ENCODE data around the gene CFAP20DC.

Gene CFAP20DC

DNA sequence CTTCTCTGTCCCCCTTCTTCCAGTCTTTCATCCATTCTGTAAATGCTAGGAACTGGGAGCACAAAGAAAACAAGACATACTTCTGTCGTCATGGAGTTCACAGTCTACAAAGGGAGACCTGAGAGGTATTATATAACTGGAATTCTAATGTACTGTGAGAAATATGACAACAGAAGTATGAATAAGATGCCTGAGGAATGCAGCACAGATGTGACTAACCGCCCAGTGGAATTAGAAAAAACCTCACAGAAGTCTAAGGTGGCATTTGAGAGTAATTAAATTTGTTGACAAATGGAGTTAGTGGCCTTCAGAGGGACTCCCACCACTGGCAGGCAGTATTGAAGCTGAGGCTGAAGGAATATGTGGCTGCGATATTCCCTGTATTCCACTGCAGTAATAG lies 214.7 kb downstream of the CFAP20DC start:
- no peaks in the 10 kb centered on the region for H3K9me3 ChIP-seq (ENCODE audit: insufficient read depth, low read length)
- H3K4me3 ChIP-seq (ENCODE audit: low read length), result no peak overlapping the region
- H3K4me2 ChIP-seq (ENCODE audit: low read length), result no peak overlapping the region
- H3K27me3 ChIP-seq (ENCODE audit: low read depth, low read length), result peaks cover 7% of the 10 kb centered on the region; the same call in 1 of the 2 replicates
- no peak overlapping the region for H2AFZ ChIP-seq (ENCODE audit: low read depth, low read length)
- TF ChIP-seq EZH2phosphoT487 (IDR thresholded peaks at IDR 0.05; ENCODE audit: low read depth), result no peak
- no peaks in the 10 kb centered on the region for H3K36me3 ChIP-seq (replicated peaks; ENCODE audit: low read depth, low read length)
- no peaks in the 10 kb centered on the region for H3K4me1 ChIP-seq (ENCODE audit: low read length)
- H3K9ac ChIP-seq (ENCODE audit: low read length), result no peak overlapping the region
- H3K79me2 ChIP-seq (ENCODE audit: low read length), result no peaks in the 10 kb centered on the region
- H3K27ac ChIP-seq (ENCODE audit: low read length), result no peak overlapping the region
- H4K20me1 ChIP-seq (ENCODE audit: insufficient read depth, low read length), result no peaks in the 10 kb centered on the region

- no peak overlapping the region for H3K4me3 ChIP-seq (ENCODE audit: low read length)
- TF ChIP-seq, protein P1, sequence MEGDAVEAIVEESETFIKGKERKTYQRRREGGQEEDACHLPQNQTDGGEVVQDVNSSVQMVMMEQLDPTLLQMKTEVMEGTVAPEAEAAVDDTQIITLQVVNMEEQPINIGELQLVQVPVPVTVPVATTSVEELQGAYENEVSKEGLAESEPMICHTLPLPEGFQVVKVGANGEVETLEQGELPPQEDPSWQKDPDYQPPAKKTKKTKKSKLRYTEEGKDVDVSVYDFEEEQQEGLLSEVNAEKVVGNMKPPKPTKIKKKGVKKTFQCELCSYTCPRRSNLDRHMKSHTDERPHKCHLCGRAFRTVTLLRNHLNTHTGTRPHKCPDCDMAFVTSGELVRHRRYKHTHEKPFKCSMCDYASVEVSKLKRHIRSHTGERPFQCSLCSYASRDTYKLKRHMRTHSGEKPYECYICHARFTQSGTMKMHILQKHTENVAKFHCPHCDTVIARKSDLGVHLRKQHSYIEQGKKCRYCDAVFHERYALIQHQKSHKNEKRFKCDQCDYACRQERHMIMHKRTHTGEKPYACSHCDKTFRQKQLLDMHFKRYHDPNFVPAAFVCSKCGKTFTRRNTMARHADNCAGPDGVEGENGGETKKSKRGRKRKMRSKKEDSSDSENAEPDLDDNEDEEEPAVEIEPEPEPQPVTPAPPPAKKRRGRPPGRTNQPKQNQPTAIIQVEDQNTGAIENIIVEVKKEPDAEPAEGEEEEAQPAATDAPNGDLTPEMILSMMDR (IDR thresholded peaks at IDR 0.05; ENCODE audit: low read depth, low read length), result no peak
- TF ChIP-seq EZH2phosphoT487 (IDR thresholded peaks at IDR 0.05; ENCODE audit: low read depth), result no peak
- peaks cover 4% of the 10 kb centered on the region; the same call in 1 of the 2 replicates for H3K27me3 ChIP-seq (ENCODE audit: low read depth, low read length)
- no peaks in the 10 kb centered on the region for H3K79me2 ChIP-seq (ENCODE audit: low read length)
- H3K4me1 ChIP-seq (ENCODE audit: low read length), result no peaks in the 10 kb centered on the region
- no peak overlapping the region for H3K9ac ChIP-seq (ENCODE audit: low read length)
- no peak overlapping the region for H3K4me2 ChIP-seq (ENCODE audit: low read length)
- H4K20me1 ChIP-seq (ENCODE audit: insufficient read depth, low read length), result no peaks in the 10 kb centered on the region
- H3K9me3 ChIP-seq (ENCODE audit: insufficient read depth, low read length), result no peaks in the 10 kb centered on the region
- no peaks in the 10 kb centered on the region for H3K36me3 ChIP-seq (replicated peaks; ENCODE audit: low read depth, low read length)
- no peak overlapping the region for H3K27ac ChIP-seq (ENCODE audit: low read length)
- no peak overlapping the region for H2AFZ ChIP-seq (ENCODE audit: low read depth, low read length)
Observed at GRCh38 chr3:58833491-58833890, 216.3 kb downstream of the CFAP20DC start.

DNA sequence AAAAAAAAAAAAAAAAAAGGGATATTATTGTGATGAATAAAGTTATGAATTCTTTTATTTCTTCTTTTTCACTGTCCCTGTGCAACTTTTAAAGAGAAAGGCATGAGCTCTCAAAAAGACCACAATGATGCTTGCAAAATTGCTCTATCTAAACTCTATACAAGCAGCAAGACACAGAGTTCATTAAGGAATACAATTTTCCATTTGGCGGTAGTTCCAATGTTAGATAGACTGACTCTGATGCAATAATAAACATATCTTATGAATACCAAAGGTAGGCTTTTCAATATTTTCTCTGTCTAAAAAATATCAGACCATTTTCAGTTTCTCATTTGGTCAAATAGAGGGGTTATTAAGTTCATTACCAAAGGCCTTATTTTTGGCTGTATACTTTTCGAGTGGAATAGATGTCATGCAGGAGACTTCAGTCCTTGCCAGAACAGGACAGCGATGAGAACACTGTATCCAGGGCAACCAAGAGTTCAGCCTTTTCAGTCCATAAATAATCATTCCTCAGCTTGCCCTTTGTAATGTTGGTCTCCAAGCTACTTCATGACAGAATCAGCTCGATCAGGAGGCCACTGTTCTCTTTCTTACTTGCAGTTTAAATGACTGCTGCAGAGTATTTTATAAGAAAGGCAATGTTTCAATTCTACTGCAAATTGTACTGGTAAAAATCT lies 220.4 kb downstream of the CFAP20DC start:
- Histone ChIP-seq H2AFZ (ENCODE audit: low read depth, low read length) (no peak overlapping the region), H4K20me1 (ENCODE audit: insufficient read depth, low read length) (no peaks in the 10 kb centered on the region), H3K4me1 (ENCODE audit: low read length) (peaks cover 5% of the 10 kb centered on the region), H3K27ac (ENCODE audit: low read length) (no peak overlapping the region), H3K9me3 (ENCODE audit: insufficient read depth, low read length) (no peaks in the 10 kb centered on the region), H3K27me3 (ENCODE audit: low read depth, low read length) (no peaks in the 10 kb centered on the region), H3K4me2 (ENCODE audit: low read length) (no peak overlapping the region), H3K36me3 (replicated peaks; ENCODE audit: low read depth, low read length) (no peaks in the 10 kb centered on the region), H3K4me3 (ENCODE audit: low read length) (no peak overlapping the region), H3K79me2 (ENCODE audit: low read length) (no peaks in the 10 kb centered on the region), H3K9ac (ENCODE audit: low read length) (no peak overlapping the region)
- TF ChIP-seq, protein P1 (IDR thresholded peaks at IDR 0.05; ENCODE audit: low read depth, low read length), result no peak
- TF ChIP-seq EZH2phosphoT487 (IDR thresholded peaks at IDR 0.05; ENCODE audit: low read depth), result no peak

- Histone ChIP-seq H3K4me3 (ENCODE audit: low read length) (peak overlapping the region; percentile 39), H3K9me3 (ENCODE audit: insufficient read depth, low read length) (no peaks in the 10 kb centered on the region), H2AFZ (ENCODE audit: low read depth, low read length) (no peak overlapping the region), H3K4me2 (ENCODE audit: low read length) (peak overlapping the region; percentile 51), H3K36me3 (replicated peaks; ENCODE audit: low read depth, low read length) (no peaks in the 10 kb centered on the region), H3K27me3 (ENCODE audit: low read depth, low read length) (no peaks in the 10 kb centered on the region), H4K20me1 (ENCODE audit: insufficient read depth, low read length) (no peaks in the 10 kb centered on the region), H3K4me1 (ENCODE audit: low read length) (peaks cover 7% of the 10 kb centered on the region), H3K9ac (ENCODE audit: low read length) (no peak overlapping the region), H3K79me2 (ENCODE audit: low read length) (no peaks in the 10 kb centered on the region), H3K27ac (ENCODE audit: low read length) (no peak overlapping the region)
- TF ChIP-seq EZH2phosphoT487 (IDR thresholded peaks at IDR 0.05; ENCODE audit: low read depth), result no peak
- TF ChIP-seq, protein P1 (IDR thresholded peaks at IDR 0.05; ENCODE audit: low read depth, low read length), result no peak
Observed at GRCh38 chr3:58824777-58825176, 225.0 kb downstream of the CFAP20DC start.

All from OCI-LY3 (cell line).